ENCODE measurements around the gene ANKRD53.

GRCh38 chr2:70985283-70985688, 6.9 kb downstream of the ANKRD53 start:
- TF ChIP-seq, protein P1, sequence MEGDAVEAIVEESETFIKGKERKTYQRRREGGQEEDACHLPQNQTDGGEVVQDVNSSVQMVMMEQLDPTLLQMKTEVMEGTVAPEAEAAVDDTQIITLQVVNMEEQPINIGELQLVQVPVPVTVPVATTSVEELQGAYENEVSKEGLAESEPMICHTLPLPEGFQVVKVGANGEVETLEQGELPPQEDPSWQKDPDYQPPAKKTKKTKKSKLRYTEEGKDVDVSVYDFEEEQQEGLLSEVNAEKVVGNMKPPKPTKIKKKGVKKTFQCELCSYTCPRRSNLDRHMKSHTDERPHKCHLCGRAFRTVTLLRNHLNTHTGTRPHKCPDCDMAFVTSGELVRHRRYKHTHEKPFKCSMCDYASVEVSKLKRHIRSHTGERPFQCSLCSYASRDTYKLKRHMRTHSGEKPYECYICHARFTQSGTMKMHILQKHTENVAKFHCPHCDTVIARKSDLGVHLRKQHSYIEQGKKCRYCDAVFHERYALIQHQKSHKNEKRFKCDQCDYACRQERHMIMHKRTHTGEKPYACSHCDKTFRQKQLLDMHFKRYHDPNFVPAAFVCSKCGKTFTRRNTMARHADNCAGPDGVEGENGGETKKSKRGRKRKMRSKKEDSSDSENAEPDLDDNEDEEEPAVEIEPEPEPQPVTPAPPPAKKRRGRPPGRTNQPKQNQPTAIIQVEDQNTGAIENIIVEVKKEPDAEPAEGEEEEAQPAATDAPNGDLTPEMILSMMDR (IDR thresholded peaks at IDR 0.05; ENCODE audit: poor library complexity): no peak
- TF ChIP-seq EZH2 (IDR thresholded peaks at IDR 0.05; ENCODE audit: borderline replicate concordance): no peak
